ENCODE measurements around the gene RILPL1. TPM values are rescaled to one million over a fixed set of nuclear protein-coding genes. Genes with fewer than 3 reads are reported as not detected.
"Not testable (repeated sequence)": the region's sequence is repeated elsewhere in the genome, so short reads cannot be mapped to it uniquely, and the experiment has no call there.

RILPL1 gene
- total RNA-seq, 8 experiments from 2014 or later = 7.4 to 23.2 (median 13.0) TPM

DNA sequence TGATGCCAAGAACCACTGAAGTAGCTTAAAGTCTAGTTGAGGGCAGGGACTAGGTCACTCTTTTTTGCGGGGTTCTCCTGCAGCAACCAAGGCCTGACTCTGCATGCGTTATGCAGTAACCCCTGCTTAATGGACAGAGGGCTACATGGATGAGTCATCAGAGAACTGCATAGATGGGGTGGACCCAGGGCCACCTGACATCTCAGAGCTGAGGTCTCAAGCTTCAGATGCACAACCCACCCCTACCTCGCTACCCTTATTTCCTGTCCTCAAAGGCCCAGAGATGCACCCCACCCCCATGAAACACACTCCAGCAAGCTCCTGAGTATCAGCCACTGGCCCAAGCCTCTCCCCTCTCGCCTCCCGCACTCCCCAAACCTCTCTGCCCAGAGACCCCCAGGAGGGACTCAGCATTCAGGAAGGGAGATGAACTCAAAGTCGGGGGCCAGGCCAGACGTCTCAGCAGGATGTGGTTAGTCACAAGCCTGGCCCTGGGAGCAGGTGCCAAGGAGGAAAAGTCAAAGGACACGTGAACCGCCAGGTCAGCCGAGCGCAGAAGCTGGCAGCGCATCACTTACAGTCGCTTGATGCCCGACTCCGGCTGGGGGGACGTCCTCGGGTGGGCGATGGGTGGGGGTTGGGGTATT, 49.8 kb downstream of the RILPL1 start:
- 80 to 100% (median 100%) methylated on average over 1 to 3 of the region's 18 CpGs; no CpG with 5 or more reads in 5 of the 10 experiments for WGBS, 10 experiments
- no peak overlapping the region for H3K27ac ChIP-seq

GRCh38 chr12:123482876-123483275, 50.6 kb downstream of the RILPL1 start:
- in situ Hi-C loops (cut with MboI; ENCODE audit: low pct_unique_long_range_greater_than_20kb in 2 of 9, low sequenced_read_pairs in 9 of 9, unreplicated experiment in 9 of 9) = no loop called here
- no peak for ATAC-seq (replicated peaks in 6 of 8)
- no peak overlapping the region for H3K27ac ChIP-seq

More for the DNA sequence above, 49.8 kb downstream of the RILPL1 start:
- peak in 1 of 8 experiments; percentile 39 for ATAC-seq (replicated peaks in 6 of 8)
- H3K4me3 ChIP-seq = no peak overlapping the region
- in situ Hi-C loops (cut with MboI; ENCODE audit: low pct_unique_long_range_greater_than_20kb in 2 of 9, low sequenced_read_pairs in 9 of 9, unreplicated experiment in 9 of 9) = no loop called here
- H3K4me1 ChIP-seq (replicated peaks in 1 of 2) = no peaks in the 10 kb centered on the region

DNA sequence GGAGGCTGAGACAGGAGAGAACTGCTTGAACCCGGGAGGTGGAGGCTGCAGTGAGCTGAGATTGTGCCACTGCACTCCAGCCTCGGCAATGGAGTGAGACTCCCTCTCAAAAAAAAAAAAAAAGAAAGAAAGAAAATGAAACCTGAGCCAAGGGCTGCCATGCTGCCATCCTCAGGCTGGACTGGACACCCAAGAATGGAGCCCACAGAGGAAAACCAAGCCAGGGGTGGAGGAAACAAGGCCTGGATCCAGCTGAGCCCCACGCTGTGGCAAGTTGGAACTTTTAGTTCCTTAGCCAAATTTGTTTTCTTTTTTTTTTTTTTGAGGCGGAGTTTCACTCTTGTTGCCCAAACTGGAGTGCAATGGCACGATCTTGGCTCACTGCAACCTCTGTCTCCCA, 52.3 kb downstream of the RILPL1 start:
- in situ Hi-C loops (cut with MboI; ENCODE audit: low pct_unique_long_range_greater_than_20kb in 2 of 9, low sequenced_read_pairs in 9 of 9, unreplicated experiment in 9 of 9); H3K4me3 ChIP-seq; H3K27ac ChIP-seq; H3K4me1 ChIP-seq (replicated peaks in 1 of 2); ATAC-seq (replicated peaks in 6 of 8): not testable (repeated sequence)
- 60 to 100% (median 96%) methylated on average over 1 to 3 of the region's 5 CpGs; no CpG with 5 or more reads in 4 of the 10 experiments for WGBS, 10 experiments

More at GRCh38 chr12:123482876-123483275, 50.6 kb downstream of the RILPL1 start:
- WGBS, 10 experiments = 80 to 100% (median 97%) methylated on average over 2 to 6 of the region's 6 CpGs; no CpG with 5 or more reads in 7 of the 10 experiments
- Histone ChIP-seq H3K4me1 (replicated peaks in 1 of 2) (no peaks in the 10 kb centered on the region), H3K4me3 (no peak overlapping the region)

DNA sequence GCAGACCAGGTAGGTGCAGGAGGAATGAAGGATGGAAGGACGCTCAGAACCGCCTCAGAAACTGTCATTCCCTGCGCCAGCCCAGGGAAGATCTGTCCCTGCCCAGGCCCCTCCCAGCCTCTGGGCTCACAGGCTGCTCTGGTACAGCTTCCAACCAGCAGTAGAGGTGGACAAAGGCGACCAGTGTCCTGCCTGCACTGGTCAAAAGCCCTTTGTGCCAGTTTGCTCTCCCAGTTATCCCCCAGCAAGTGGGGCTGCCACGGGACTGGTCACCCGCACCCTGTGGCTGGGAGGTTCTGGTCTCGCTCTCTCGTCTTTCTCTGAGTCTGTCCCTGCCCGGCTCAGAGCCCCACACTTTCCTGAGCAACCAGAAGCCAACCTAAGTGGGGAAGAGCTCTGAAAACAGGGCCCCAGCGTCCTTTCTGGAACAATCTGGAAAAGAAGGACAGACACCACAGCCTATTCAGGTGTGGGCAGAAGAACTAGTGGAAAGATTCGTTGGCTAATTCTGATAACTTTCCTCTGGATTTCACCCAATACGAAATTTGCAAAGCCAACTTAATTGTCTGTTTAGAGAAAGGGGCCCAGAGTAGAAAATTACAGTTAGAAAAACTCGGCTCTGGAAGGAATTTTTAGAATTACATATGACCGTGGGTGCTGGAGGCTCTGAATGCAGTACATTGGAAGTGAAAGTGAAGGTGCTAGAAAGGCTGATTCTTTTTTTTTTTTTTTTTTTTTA, 53.9 kb downstream of the RILPL1 start:
- ATAC-seq (replicated peaks in 6 of 8) = no peak
- Histone ChIP-seq H3K4me3 (no peak overlapping the region), H3K4me1 (replicated peaks in 1 of 2) (no peaks in the 10 kb centered on the region), H3K27ac (no peak overlapping the region)
- WGBS, 10 experiments = 50 to 100% (median 93%) methylated on average over 1 to 9 of the region's 14 CpGs; no CpG with 5 or more reads in 1 of the 10 experiments
- in situ Hi-C loops (cut with MboI; ENCODE audit: low pct_unique_long_range_greater_than_20kb in 2 of 9, low sequenced_read_pairs in 9 of 9, unreplicated experiment in 9 of 9) = no loop called here

GRCh38 chr12:123478762-123479161, 54.8 kb downstream of the RILPL1 start:
- Histone ChIP-seq H3K4me3 (no peak overlapping the region), H3K4me1 (replicated peaks in 1 of 2) (no peaks in the 10 kb centered on the region), H3K27ac (no peak overlapping the region)
- ATAC-seq (replicated peaks in 6 of 8) = peak in 1 of 8 experiments; percentile 13
- 100% methylated on average over 1 of the region's 10 CpGs; no CpG with 5 or more reads in 8 of the 10 experiments for whole genome bisulfite sequencing, 10 experiments
- in situ Hi-C loops (cut with MboI; ENCODE audit: low pct_unique_long_range_greater_than_20kb in 2 of 9, low sequenced_read_pairs in 9 of 9, unreplicated experiment in 9 of 9) = no loop called here

- 78 to 96% (median 93%) methylated on average over 2 to 6 of the region's 11 CpGs; no CpG with 5 or more reads in 4 of the 10 experiments for WGBS, 10 experiments
- in situ Hi-C loops (cut with MboI; ENCODE audit: low pct_unique_long_range_greater_than_20kb in 2 of 9, low sequenced_read_pairs in 9 of 9, unreplicated experiment in 9 of 9) = no loop called here
- H3K27ac ChIP-seq = no peak overlapping the region
- no peak for ATAC-seq (replicated peaks in 6 of 8)
- H3K4me3 ChIP-seq = no peak overlapping the region
- no peaks in the 10 kb centered on the region for H3K4me1 ChIP-seq (replicated peaks in 1 of 2)
Measured at GRCh38 chr12:123478069-123478468, 55.5 kb downstream of the RILPL1 start.

DNA sequence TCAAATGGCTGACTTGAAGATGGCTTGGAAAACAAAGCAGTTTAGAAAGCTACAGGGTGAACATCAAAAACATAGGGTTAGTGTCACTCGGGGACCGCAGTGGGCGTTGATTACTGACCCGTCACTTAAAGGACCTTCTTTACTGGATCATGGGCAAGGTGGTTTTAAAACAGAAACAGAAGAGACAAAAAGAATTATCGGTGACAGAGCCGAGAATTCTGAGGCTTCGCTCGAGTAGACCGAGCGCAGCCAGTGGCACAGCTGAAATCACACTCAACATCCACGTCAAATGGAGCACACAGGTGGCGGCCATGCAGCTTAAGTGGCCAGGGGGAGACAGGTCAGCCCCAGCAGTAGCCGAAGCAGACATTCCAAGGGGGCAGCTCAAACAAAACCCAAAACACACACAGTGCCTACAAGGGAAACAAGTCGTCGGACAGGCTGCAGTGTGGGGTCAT, 58.2 kb downstream of the RILPL1 start:
- in situ Hi-C loops (cut with MboI; ENCODE audit: low pct_unique_long_range_greater_than_20kb in 2 of 9, low sequenced_read_pairs in 9 of 9, unreplicated experiment in 9 of 9) = no loop called here
- ATAC-seq (replicated peaks in 6 of 8) = no peak
- 80 to 100% (median 94%) methylated on average over 3 to 13 of the region's 15 CpGs; no CpG with 5 or more reads in 2 of the 10 experiments for WGBS, 10 experiments
- Histone ChIP-seq H3K27ac (no peak overlapping the region), H3K4me1 (replicated peaks in 1 of 2) (no peaks in the 10 kb centered on the region), H3K4me3 (no peak overlapping the region)

- Histone ChIP-seq H3K4me3 (no peak overlapping the region), H3K27ac (no peak overlapping the region), H3K4me1 (replicated peaks in 1 of 2) (no peaks in the 10 kb centered on the region)
- whole genome bisulfite sequencing, 10 experiments = 80 to 100% (median 92%) methylated on average over 1 to 11 of the region's 13 CpGs
- in situ Hi-C loops (cut with MboI; ENCODE audit: low pct_unique_long_range_greater_than_20kb in 2 of 9, low sequenced_read_pairs in 9 of 9, unreplicated experiment in 9 of 9) = no loop called here
- ATAC-seq (replicated peaks in 6 of 8) = no peak
Measured at GRCh38 chr12:123474485-123475245, 58.9 kb downstream of the RILPL1 start.

DNA sequence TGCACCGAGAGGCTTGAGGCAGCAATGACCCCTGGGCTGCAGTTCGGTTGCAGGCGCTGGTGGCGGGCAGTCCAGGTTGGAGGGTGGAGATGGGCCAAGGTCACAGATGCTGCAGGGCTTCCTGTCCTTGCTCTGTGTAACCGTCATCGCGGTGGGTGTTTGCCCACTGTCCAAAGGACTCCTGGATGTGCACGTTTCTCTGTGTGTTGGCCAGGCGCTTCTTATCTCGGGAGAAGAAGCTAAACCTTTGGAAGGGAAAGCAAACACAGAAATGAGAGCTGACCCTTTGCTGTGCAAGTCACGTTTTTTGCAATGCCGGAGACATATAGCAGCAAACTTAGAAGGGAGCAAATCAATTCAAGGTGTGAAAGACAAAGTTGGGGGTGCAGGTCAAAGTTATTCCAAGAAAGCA, 61.1 kb downstream of the RILPL1 start:
- Histone ChIP-seq H3K4me3 (no peak overlapping the region), H3K27ac (no peak overlapping the region), H3K4me1 (replicated peaks in 1 of 2) (no peaks in the 10 kb centered on the region)
- in situ Hi-C loops (cut with MboI; ENCODE audit: low pct_unique_long_range_greater_than_20kb in 2 of 9, low sequenced_read_pairs in 9 of 9, unreplicated experiment in 9 of 9) = no loop called here
- ATAC-seq (replicated peaks in 6 of 8) = no peak
- 81 to 100% (median 92%) methylated on average over 2 to 10 of the region's 12 CpGs; no CpG with 5 or more reads in 4 of the 10 experiments for WGBS, 10 experiments

- in situ Hi-C loops (cut with MboI; ENCODE audit: low pct_unique_long_range_greater_than_20kb in 2 of 9, low sequenced_read_pairs in 9 of 9, unreplicated experiment in 9 of 9) = no loop called here
- Histone ChIP-seq H3K4me1 (replicated peaks in 1 of 2) (no peaks in the 10 kb centered on the region), H3K4me3 (no peak overlapping the region), H3K27ac (no peak overlapping the region)
- ATAC-seq (replicated peaks in 6 of 8) = peak in 3 of 8 experiments; percentile 12 to 67 (median 32)
- 80 to 100% (median 94%) methylated on average over 1 to 5 of the region's 8 CpGs; no CpG with 5 or more reads in 3 of the 10 experiments for WGBS, 10 experiments
Measured at GRCh38 chr12:123471374-123472068, 62.0 kb downstream of the RILPL1 start.

GRCh38 chr12:123469978-123470377, 63.5 kb downstream of the RILPL1 start:
- ATAC-seq (replicated peaks in 6 of 8) = no peak
- 79 to 100% (median 96%) methylated on average over 1 to 2 of the region's 2 CpGs; no CpG with 5 or more reads in 4 of the 10 experiments for WGBS, 10 experiments
- in situ Hi-C loops (cut with MboI; ENCODE audit: low pct_unique_long_range_greater_than_20kb in 2 of 9, low sequenced_read_pairs in 9 of 9, unreplicated experiment in 9 of 9) = no loop called here
- no peaks in the 10 kb centered on the region for H3K4me1 ChIP-seq (replicated peaks in 1 of 2)
- no peak overlapping the region for H3K4me3 ChIP-seq
- no peak overlapping the region for H3K27ac ChIP-seq

DNA sequence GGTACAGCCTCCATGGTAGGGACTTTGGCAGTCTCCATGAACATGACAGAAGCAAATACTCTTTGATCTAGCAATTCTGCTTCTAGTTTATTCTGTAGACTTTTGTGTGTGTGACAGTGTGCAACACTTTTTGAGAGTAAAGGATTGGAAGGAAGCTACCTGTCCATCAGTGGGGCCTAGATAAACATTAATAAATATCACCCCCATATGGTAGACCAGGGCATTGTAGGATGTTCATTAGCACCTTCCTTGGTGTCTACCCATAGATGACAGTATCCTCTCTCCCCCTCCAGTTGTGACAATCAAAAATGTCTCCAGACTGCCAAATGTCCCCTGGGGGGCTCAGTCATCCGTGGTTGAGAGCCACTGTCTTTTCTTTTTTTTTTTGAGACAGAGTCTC, 64.7 kb downstream of the RILPL1 start:
- no peaks in the 10 kb centered on the region for H3K4me1 ChIP-seq (replicated peaks in 1 of 2)
- no peak overlapping the region for H3K4me3 ChIP-seq
- peak in 1 of 8 experiments; percentile 34 for ATAC-seq (replicated peaks in 6 of 8)
- 17 to 67% methylated on average over 1 of the region's 1 CpG; no CpG with 5 or more reads in 8 of the 10 experiments for WGBS, 10 experiments
- no peak overlapping the region for H3K27ac ChIP-seq
- in situ Hi-C loops (cut with MboI; ENCODE audit: low pct_unique_long_range_greater_than_20kb in 2 of 9, low sequenced_read_pairs in 9 of 9, unreplicated experiment in 9 of 9) = no loop called here
